Jurkat, Clone E6-1 (cell line): ENCODE measurements around the gene TNPO3.
"Not testable (repeated sequence)": the region's sequence is repeated elsewhere in the genome, so short reads cannot be mapped to it uniquely, and the experiment has no call there.

Experiments used
- DNase-seq: peaks from one replicate; pipeline ENCODE4 v3.0.0-alpha.2; 2011; ENCODE audit warnings: low read depth, low spot score
- H3K4me3 ChIP-seq: 2 replicates; pipeline ENCODE4 v1.5.1; 2011; ENCODE audit warnings: mild to moderate bottlenecking, low read length, control low read depth, moderate library complexity

The TNPO3 gene

GRCh38 chr7:129030440-129030839 is 24.5 kb downstream of the TNPO3 start:
- DNase-seq = no peak
- H3K4me3 ChIP-seq = no peak overlapping the region

GRCh38 chr7:129024125-129024524 is 30.8 kb downstream of the TNPO3 start:
- DNase-seq = no peak
- no peak overlapping the region for H3K4me3 ChIP-seq

- DNase-seq = no peak
- H3K4me3 ChIP-seq = no peak overlapping the region
Observed at GRCh38 chr7:129021656-129022055, 33.3 kb downstream of the TNPO3 start.

GRCh38 chr7:129017933-129018538 is 36.9 kb downstream of the TNPO3 start:
- H3K4me3 ChIP-seq = no peak overlapping the region
- DNase-seq = no peak

GRCh38 chr7:129017264-129017663 is 37.6 kb downstream of the TNPO3 start:
- DNase-seq = no peak

GRCh38 chr7:129014501-129015101 is 40.3 kb downstream of the TNPO3 start:
- H3K4me3 ChIP-seq = no peak overlapping the region
- no peak for DNase-seq

More at GRCh38 chr7:129017264-129017663, 37.6 kb downstream of the TNPO3 start:
- H3K4me3 ChIP-seq = no peak overlapping the region

- no peak for DNase-seq
- no peak overlapping the region for H3K4me3 ChIP-seq
Observed at GRCh38 chr7:129013048-129013724, 41.7 kb downstream of the TNPO3 start.

GRCh38 chr7:129012641-129013040 is 42.3 kb downstream of the TNPO3 start:
- no peak for DNase-seq
- H3K4me3 ChIP-seq = no peak overlapping the region

GRCh38 chr7:129010075-129010474 is 44.8 kb downstream of the TNPO3 start:
- no peak overlapping the region for H3K4me3 ChIP-seq
- DNase-seq = no peak

- H3K4me3 ChIP-seq = no peak overlapping the region
- no peak for DNase-seq
Observed at GRCh38 chr7:129009437-129009836, 45.5 kb downstream of the TNPO3 start.

GRCh38 chr7:129008645-129009414 is 46.1 kb downstream of the TNPO3 start:
- no peak for DNase-seq

GRCh38 chr7:129007572-129007971 is 47.3 kb downstream of the TNPO3 start:
- H3K4me3 ChIP-seq = no peak overlapping the region
- no peak for DNase-seq

More at GRCh38 chr7:129008645-129009414, 46.1 kb downstream of the TNPO3 start:
- H3K4me3 ChIP-seq = no peak overlapping the region

GRCh38 chr7:129006636-129007414 is 48.1 kb downstream of the TNPO3 start:
- DNase-seq = no peak
- no peak overlapping the region for H3K4me3 ChIP-seq

- no peak overlapping the region for H3K4me3 ChIP-seq
- DNase-seq = no peak
Observed at GRCh38 chr7:129005186-129005585, 49.7 kb downstream of the TNPO3 start.

- DNase-seq = no peak
- H3K4me3 ChIP-seq = no peak overlapping the region
Observed at GRCh38 chr7:128997181-128997580, 57.7 kb downstream of the TNPO3 start.

GRCh38 chr7:128994560-128994959 is 60.4 kb downstream of the TNPO3 start:
- not testable (repeated sequence) for DNase-seq, H3K4me3 ChIP-seq

- no peak for DNase-seq
- H3K4me3 ChIP-seq = no peak overlapping the region
Observed at GRCh38 chr7:128993419-128993818, 61.5 kb downstream of the TNPO3 start.

GRCh38 chr7:128989961-128990360 is 65.0 kb downstream of the TNPO3 start:
- no peak for DNase-seq
- no peak overlapping the region for H3K4me3 ChIP-seq

GRCh38 chr7:128988372-128988771 is 66.5 kb downstream of the TNPO3 start:
- DNase-seq = no peak
- no peak overlapping the region for H3K4me3 ChIP-seq
